SK-N-SH (cell line): ENCODE measurements around the gene SCYL1.

Experiments used
- EP300 ChIP-seq, 2 experiments: IDR thresholded peaks; 2 replicates each; pipeline versions ENCODE4 v1.4.0 to v1.6.1; 2012; ENCODE audit warnings: borderline replicate concordance in 1 of 2, low read depth in 1 of 2, low read length in 1 of 2
- EZH2phosphoT487 ChIP-seq: fragments of 200-600 bp; sonication (generic); IDR thresholded peaks from 2 replicates; pipeline ENCODE4 v1.6.1; 2017; ENCODE audit warnings: low read depth, mixed run types, mild to moderate bottlenecking, antibody characterized with exemption, moderate library complexity, borderline replicate concordance
- FOXM1 ChIP-seq: IDR thresholded peaks from 2 replicates; pipeline ENCODE4 v1.4.0; 2012; ENCODE audit warnings: low read depth, mild to moderate bottlenecking
- GABPA ChIP-seq: IDR thresholded peaks from 2 replicates; pipeline ENCODE4 v1.4.0; 2012; ENCODE audit warnings: low read depth, mild to moderate bottlenecking
- JUND ChIP-seq: IDR thresholded peaks from 2 replicates; pipeline ENCODE4 v1.4.0; 2012
- POLR2AphosphoS5 ChIP-seq: IDR thresholded peaks from 2 replicates; pipeline ENCODE4 v1.6.1; 2012; ENCODE audit warnings: low read depth, low read length
- RXRA ChIP-seq: IDR thresholded peaks from 2 replicates; pipeline ENCODE4 v1.4.0; 2012; ENCODE audit warnings: low read depth, mild to moderate bottlenecking, borderline replicate concordance
- TAF1 ChIP-seq: IDR thresholded peaks from 2 replicates; pipeline ENCODE4 v1.6.1; 2012; ENCODE audit warnings: low read depth, mild to moderate bottlenecking, low read length, moderate library complexity, borderline replicate concordance
- TF ChIP-seq, protein P1 (sequence below): fragments of 200-600 bp; sonication (generic); IDR thresholded peaks from 2 replicates; pipeline ENCODE4 v1.6.1; 2017; ENCODE audit warnings: antibody characterized with exemption, mild to moderate bottlenecking, moderate library complexity
- TF ChIP-seq, protein P2 (sequence below): fragments of 150-350 bp; IDR thresholded peaks from 2 replicates; pipeline ENCODE4 v1.6.1; 2017; ENCODE audit warnings: antibody characterized with exemption, low read length, low read depth, borderline replicate concordance

DNA sequence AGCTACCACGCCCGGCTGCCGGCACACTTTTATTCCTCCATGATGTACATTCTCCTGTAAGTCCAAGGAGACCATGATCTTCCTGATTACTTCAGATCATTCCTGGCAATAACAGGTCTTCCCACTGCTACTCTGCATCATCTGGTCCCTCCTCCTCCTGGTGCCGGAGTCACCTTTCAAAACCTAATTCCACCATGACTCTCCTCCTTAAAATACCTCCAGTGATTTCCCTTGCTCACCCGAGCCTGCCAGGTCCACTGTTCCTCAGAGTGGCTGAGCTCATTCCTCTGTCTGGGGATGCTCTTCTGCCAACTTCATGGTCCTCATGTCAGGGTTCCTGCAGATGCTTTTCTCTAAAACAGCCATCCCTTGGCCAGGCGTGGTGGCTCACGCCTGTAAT, 37.1 kb downstream of the SCYL1 start:
- TF ChIP-seq, protein P1, sequence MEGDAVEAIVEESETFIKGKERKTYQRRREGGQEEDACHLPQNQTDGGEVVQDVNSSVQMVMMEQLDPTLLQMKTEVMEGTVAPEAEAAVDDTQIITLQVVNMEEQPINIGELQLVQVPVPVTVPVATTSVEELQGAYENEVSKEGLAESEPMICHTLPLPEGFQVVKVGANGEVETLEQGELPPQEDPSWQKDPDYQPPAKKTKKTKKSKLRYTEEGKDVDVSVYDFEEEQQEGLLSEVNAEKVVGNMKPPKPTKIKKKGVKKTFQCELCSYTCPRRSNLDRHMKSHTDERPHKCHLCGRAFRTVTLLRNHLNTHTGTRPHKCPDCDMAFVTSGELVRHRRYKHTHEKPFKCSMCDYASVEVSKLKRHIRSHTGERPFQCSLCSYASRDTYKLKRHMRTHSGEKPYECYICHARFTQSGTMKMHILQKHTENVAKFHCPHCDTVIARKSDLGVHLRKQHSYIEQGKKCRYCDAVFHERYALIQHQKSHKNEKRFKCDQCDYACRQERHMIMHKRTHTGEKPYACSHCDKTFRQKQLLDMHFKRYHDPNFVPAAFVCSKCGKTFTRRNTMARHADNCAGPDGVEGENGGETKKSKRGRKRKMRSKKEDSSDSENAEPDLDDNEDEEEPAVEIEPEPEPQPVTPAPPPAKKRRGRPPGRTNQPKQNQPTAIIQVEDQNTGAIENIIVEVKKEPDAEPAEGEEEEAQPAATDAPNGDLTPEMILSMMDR, result no peak
- TF ChIP-seq RXRA (no peak), POLR2AphosphoS5 (no peak), EP300 (IDR thresholded peaks at IDR 0.05; ENCODE audit: borderline replicate concordance in 1 of 2, low read depth in 1 of 2, low read length in 1 of 2) (no peak), FOXM1 (no peak), TAF1 (no peak), EZH2phosphoT487 (no peak), GABPA (no peak), JUND (no peak)
- TF ChIP-seq, protein P2, sequence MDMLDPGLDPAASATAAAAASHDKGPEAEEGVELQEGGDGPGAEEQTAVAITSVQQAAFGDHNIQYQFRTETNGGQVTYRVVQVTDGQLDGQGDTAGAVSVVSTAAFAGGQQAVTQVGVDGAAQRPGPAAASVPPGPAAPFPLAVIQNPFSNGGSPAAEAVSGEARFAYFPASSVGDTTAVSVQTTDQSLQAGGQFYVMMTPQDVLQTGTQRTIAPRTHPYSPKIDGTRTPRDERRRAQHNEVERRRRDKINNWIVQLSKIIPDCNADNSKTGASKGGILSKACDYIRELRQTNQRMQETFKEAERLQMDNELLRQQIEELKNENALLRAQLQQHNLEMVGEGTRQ, result no peak
